ENCODE results near the gene EHBP1.

EHBP1 gene

GRCh38 chr2:62727259-62727867, 21.9 kb downstream of the EHBP1 start:
- H3K4me2 ChIP-seq (ENCODE audit: low read length): no peak overlapping the region
- no peaks in the 10 kb centered on the region for H3K27me3 ChIP-seq (ENCODE audit: control insufficient read depth, insufficient read depth, low read length)
- TF ChIP-seq CTCF (IDR thresholded peaks at IDR 0.05): no peak
- H3K27ac ChIP-seq: no peak overlapping the region
- peaks cover 19% of the 10 kb centered on the region for H3K79me2 ChIP-seq
- H2AFZ ChIP-seq: no peak overlapping the region
- H3K4me1 ChIP-seq: no peaks in the 10 kb centered on the region
- H3K9ac ChIP-seq: no peak overlapping the region
- no peaks in the 10 kb centered on the region for H3K9me3 ChIP-seq (ENCODE audit: control insufficient read depth, low read length)
- H3K4me3 ChIP-seq (ENCODE audit: low read depth, low read length): no peak overlapping the region
- H3K36me3 ChIP-seq (ENCODE audit: control insufficient read depth, insufficient read depth, low read length): no peaks in the 10 kb centered on the region

- Histone ChIP-seq H3K4me1 (no peaks in the 10 kb centered on the region), H3K36me3 (ENCODE audit: control insufficient read depth, insufficient read depth, low read length) (no peaks in the 10 kb centered on the region), H3K9me3 (ENCODE audit: control insufficient read depth, low read length) (no peaks in the 10 kb centered on the region), H3K79me2 (peaks cover 19% of the 10 kb centered on the region), H3K9ac (no peak overlapping the region), H3K27me3 (ENCODE audit: control insufficient read depth, insufficient read depth, low read length) (no peaks in the 10 kb centered on the region), H3K4me3 (ENCODE audit: low read depth, low read length) (no peak overlapping the region), H3K4me2 (ENCODE audit: low read length) (no peak overlapping the region), H2AFZ (no peak overlapping the region), H3K27ac (no peak overlapping the region)
- no peak for TF ChIP-seq CTCF (IDR thresholded peaks at IDR 0.05)
Measured at GRCh38 chr2:62727876-62728566, 22.5 kb downstream of the EHBP1 start.

- H2AFZ ChIP-seq: no peak overlapping the region
- H3K79me2 ChIP-seq: peaks cover 14% of the 10 kb centered on the region
- H3K27ac ChIP-seq: no peak overlapping the region
- no peak overlapping the region for H3K4me3 ChIP-seq (ENCODE audit: low read depth, low read length)
- H3K9ac ChIP-seq: no peak overlapping the region
- no peaks in the 10 kb centered on the region for H3K27me3 ChIP-seq (ENCODE audit: control insufficient read depth, insufficient read depth, low read length)
- no peaks in the 10 kb centered on the region for H3K9me3 ChIP-seq (ENCODE audit: control insufficient read depth, low read length)
- no peaks in the 10 kb centered on the region for H3K4me1 ChIP-seq
- H3K36me3 ChIP-seq (ENCODE audit: control insufficient read depth, insufficient read depth, low read length): no peaks in the 10 kb centered on the region
- no peak overlapping the region for H3K4me2 ChIP-seq (ENCODE audit: low read length)
- TF ChIP-seq CTCF (IDR thresholded peaks at IDR 0.05): no peak
Measured at GRCh38 chr2:62731275-62731674, 25.8 kb downstream of the EHBP1 start.

- H3K27ac ChIP-seq: no peak overlapping the region
- no peak overlapping the region for H3K9ac ChIP-seq
Measured at GRCh38 chr2:62732262-62732777, 26.8 kb downstream of the EHBP1 start.

More at GRCh38 chr2:62732262-62732777, 26.8 kb downstream of the EHBP1 start:
- Histone ChIP-seq H3K36me3 (ENCODE audit: control insufficient read depth, insufficient read depth, low read length) (no peaks in the 10 kb centered on the region), H3K4me2 (ENCODE audit: low read length) (no peak overlapping the region), H2AFZ (no peak overlapping the region), H3K4me3 (ENCODE audit: low read depth, low read length) (no peak overlapping the region), H3K4me1 (no peaks in the 10 kb centered on the region), H3K79me2 (peaks cover 14% of the 10 kb centered on the region), H3K27me3 (ENCODE audit: control insufficient read depth, insufficient read depth, low read length) (no peaks in the 10 kb centered on the region), H3K9me3 (ENCODE audit: control insufficient read depth, low read length) (no peaks in the 10 kb centered on the region)
- TF ChIP-seq CTCF (IDR thresholded peaks at IDR 0.05): no peak

All from parathyroid adenoma (tissue), 2 donors.